A204.1 (cell line): ENCODE data around the gene SHROOM1.

Source experiments
- FAIRE-seq: peaks from 2 replicates; lab custom pipeline; 2012; peaks lifted over from hg19 to GRCh38; lab: Jason Lieb, UNC

Gene SHROOM1

GRCh38 chr5:132776131-132776937 lies 54.1 kb downstream of the SHROOM1 start:
- no peak for FAIRE-seq

GRCh38 chr5:132775476-132775961 lies 54.9 kb downstream of the SHROOM1 start:
- no peak for FAIRE-seq

GRCh38 chr5:132774896-132775295 lies 55.6 kb downstream of the SHROOM1 start:
- FAIRE-seq, result no peak

GRCh38 chr5:132774406-132774805 lies 56.0 kb downstream of the SHROOM1 start:
- FAIRE-seq, result no peak

GRCh38 chr5:132773601-132774355 lies 56.7 kb downstream of the SHROOM1 start:
- no peak for FAIRE-seq

GRCh38 chr5:132773114-132773513 lies 57.3 kb downstream of the SHROOM1 start:
- no peak for FAIRE-seq

- no peak for FAIRE-seq
Observed at GRCh38 chr5:132772291-132773070, 58.0 kb downstream of the SHROOM1 start.
